Measurements from ENCODE around the gene RBP3. TPM values are rescaled to one million over a fixed set of nuclear protein-coding genes. Genes with fewer than 3 reads are reported as not detected.

RBP3 gene
- total RNA-seq, 2 donors from 2014 or later, result not detected

DNA sequence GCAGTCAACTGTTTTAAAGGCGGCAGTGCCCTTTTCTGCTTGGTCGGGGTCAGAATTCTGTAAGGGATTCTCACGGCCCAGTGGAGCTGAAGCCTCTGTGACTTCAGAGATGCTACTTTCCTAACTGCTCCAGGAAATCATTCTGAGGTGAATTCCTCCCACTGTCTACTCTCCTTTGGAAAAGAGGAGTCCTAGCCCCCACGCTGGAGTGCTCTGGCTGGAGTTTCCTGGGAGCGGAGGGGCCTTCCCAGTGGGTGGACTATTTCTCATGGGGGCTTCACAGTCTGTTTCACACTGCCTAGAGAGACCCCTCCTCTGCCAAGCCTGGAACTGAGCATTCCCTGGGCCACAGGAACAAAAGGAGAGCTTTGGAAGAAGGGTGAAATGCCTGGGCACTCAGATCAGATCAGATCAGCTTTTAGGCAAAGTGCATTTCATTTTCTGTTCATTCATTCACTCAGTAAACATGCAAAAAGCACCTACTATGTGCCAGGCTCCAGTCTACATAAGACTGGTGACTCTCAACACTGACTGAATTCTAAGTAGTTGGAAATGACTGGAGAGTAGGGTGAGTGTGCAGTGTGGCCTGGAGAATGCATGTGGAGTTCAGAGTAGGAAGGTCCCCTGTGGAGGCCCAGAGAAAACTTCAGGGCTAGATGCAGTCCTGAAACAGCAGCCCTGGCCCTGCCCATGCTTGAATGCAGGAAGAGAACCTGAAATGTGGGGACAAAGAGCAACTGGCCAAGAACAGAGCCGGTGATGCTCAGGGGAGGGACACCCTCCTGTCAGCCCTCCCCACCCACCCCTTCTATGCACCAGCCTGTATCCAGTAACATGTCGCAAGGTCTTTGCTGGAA is 23.7 kb downstream of the RBP3 start:
- no peaks in the 10 kb centered on the region for H3K27me3 ChIP-seq (replicated peaks; ENCODE audit: insufficient read depth)
- TF ChIP-seq CTCF (IDR thresholded peaks at IDR 0.05), result no peak
- no peak overlapping the region for H3K27ac ChIP-seq
- no peak overlapping the region for H3K4me3 ChIP-seq
- no peaks in the 10 kb centered on the region for H3K9me3 ChIP-seq
- peaks cover 0 to 13% of the 10 kb centered on the region in 2 donors for H3K4me1 ChIP-seq (ENCODE audit: control insufficient read depth in 1 of 2, low read depth in 2 of 2)
- ATAC-seq (ENCODE audit: insufficient number of reproducible peaks, low FRiP score, low read depth) (no peak), DNase-seq (ENCODE audit: low spot score) (no peak)
- no peaks in the 10 kb centered on the region for H3K36me3 ChIP-seq

DNA sequence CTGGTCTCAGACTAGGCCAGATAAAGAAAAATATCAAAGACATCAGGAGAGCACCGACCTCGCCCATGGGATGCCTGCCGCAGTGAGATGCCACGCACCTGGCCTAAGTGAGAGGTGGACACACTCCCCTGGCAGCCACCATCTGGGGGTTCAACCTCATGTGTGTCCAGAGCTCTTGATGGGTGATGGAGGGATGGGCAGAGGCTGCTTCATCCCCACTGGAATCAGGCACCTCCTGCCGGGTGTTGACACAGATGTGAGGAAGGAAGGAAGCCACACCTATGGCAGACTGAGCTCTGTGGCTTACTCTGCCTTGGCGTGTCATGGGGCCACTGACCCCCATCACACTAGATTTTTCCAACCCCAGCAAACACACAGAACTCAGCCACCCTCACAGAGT is 24.6 kb downstream of the RBP3 start:
- Histone ChIP-seq H3K4me1 (ENCODE audit: control insufficient read depth in 1 of 2, low read depth in 2 of 2) (peaks cover 0 to 13% of the 10 kb centered on the region in 2 donors), H3K4me3 (no peak overlapping the region), H3K27ac (no peak overlapping the region), H3K9me3 (no peaks in the 10 kb centered on the region), H3K27me3 (replicated peaks; ENCODE audit: insufficient read depth) (no peaks in the 10 kb centered on the region), H3K36me3 (no peaks in the 10 kb centered on the region)
- no peak for TF ChIP-seq CTCF (IDR thresholded peaks at IDR 0.05)
- ATAC-seq (ENCODE audit: insufficient number of reproducible peaks, low FRiP score, low read depth), result no peak
- DNase-seq (ENCODE audit: low spot score), result no peak

DNA sequence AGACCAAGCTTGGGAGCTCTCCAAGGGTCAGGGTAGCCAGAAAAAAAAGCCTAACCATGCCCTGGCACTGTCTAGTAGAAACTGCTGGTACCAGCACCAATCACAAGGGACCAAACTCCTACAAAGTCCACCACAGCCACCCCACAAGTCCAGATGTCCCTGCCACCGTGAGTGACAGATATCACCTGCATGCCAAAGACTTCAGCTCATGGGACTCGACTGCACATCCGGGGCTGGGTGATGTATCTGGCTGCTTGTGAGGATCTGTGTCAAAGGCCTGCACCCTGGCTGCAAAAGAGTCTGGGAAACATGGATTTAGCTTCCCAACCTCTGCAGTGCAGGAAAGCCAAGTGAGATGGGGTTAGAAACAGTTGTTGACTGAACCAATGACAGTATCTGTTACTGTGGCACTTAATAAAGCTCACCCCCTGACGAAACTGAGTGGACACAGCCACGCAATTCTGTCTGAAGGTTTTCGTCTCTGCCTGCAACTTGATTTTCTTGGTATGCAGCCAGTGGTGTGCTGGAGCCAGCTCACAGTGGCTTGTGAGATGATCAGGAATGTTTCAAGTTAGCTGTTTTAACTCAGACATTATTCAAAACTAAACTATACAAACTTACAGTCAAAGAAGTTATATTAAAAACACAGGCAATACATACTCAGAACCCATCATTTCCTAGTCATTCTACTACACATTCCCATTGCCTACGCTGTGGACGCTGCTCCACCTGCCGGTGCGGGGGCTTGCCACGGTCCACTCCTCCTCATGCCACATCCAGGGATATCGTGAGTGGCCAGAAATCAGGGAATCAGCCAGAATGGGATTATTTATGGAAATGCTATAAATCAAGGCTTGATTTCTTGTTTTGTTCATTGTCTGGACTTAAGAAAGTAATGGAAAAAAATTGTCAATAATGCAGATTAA is 26.7 kb downstream of the RBP3 start:
- no peak overlapping the region for H3K4me3 ChIP-seq
- no peaks in the 10 kb centered on the region for H3K27me3 ChIP-seq (replicated peaks; ENCODE audit: insufficient read depth)
- TF ChIP-seq CTCF (IDR thresholded peaks at IDR 0.05), result no peak
- no peaks in the 10 kb centered on the region for H3K9me3 ChIP-seq
- peaks cover 0 to 13% of the 10 kb centered on the region in 2 donors for H3K4me1 ChIP-seq (ENCODE audit: control insufficient read depth in 1 of 2, low read depth in 2 of 2)
- DNase-seq (ENCODE audit: low spot score) (no peak), ATAC-seq (ENCODE audit: insufficient number of reproducible peaks, low FRiP score, low read depth) (no peak)
- H3K36me3 ChIP-seq, result no peaks in the 10 kb centered on the region
- H3K27ac ChIP-seq, result no peak overlapping the region

DNA sequence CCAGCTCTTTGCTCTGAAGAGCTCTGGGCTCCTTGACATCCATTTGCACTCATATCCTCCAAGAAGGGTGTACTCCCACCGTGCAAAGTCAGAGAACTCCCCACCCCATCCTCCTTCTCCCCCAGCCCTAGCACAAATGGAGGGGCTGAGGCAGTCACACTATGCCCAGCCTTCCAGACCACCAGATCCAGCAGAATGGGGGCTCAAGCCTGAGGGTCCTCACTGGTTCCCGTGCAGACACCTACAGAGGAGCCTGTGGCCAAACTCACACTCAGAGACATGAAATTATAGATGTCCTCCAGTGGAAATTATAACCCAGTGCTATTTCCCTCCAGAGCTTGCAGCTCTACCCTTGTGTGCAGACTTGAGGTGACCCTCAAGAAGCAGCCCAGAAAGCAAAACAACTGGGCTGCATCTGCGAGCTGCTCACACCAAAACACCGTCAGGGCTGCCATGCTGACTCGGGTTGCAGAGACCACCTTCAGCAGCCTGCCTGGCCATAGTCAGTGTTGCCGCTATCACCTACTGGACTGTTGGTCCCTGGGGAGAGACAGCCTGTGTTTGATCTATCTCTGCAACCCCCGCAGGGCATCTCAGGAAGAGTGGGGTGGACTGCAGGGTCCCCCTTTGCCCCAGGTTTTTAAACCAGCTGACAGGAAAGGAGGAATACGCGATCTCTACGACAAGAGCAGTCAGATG is 28.5 kb downstream of the RBP3 start:
- ATAC-seq (ENCODE audit: insufficient number of reproducible peaks, low FRiP score, low read depth) (no peak), DNase-seq (ENCODE audit: low spot score) (no peak)
- Histone ChIP-seq H3K4me3 (no peak overlapping the region), H3K36me3 (no peaks in the 10 kb centered on the region), H3K27ac (no peak overlapping the region), H3K4me1 (ENCODE audit: control insufficient read depth in 1 of 2, low read depth in 2 of 2) (peaks cover 0 to 13% of the 10 kb centered on the region in 2 donors), H3K9me3 (no peaks in the 10 kb centered on the region), H3K27me3 (replicated peaks; ENCODE audit: insufficient read depth) (no peaks in the 10 kb centered on the region)
- TF ChIP-seq CTCF (IDR thresholded peaks at IDR 0.05), result no peak

- no peak for ATAC-seq (ENCODE audit: insufficient number of reproducible peaks, low FRiP score, low read depth)
- no peak overlapping the region for H3K27ac ChIP-seq
- no peak for DNase-seq (ENCODE audit: low spot score)
These were observed 30.0 kb downstream of the RBP3 start for GRCh38 chr10:47378183-47378510.

More at GRCh38 chr10:47378183-47378510, 30.0 kb downstream of the RBP3 start:
- TF ChIP-seq CTCF (IDR thresholded peaks at IDR 0.05), result no peak
- peaks cover 0 to 13% of the 10 kb centered on the region in 2 donors for H3K4me1 ChIP-seq (ENCODE audit: control insufficient read depth in 1 of 2, low read depth in 2 of 2)
- no peaks in the 10 kb centered on the region for H3K9me3 ChIP-seq
- no peak overlapping the region for H3K4me3 ChIP-seq
- no peaks in the 10 kb centered on the region for H3K36me3 ChIP-seq
- no peaks in the 10 kb centered on the region for H3K27me3 ChIP-seq (replicated peaks; ENCODE audit: insufficient read depth)

Data from thoracic aorta (tissue), 2 donors.